Stomach (tissue), 4 donors: ENCODE data around the gene L1CAM.

Source experiments
- EP300 ChIP-seq: sonication (generic); formaldehyde crosslinking; IDR thresholded peaks from one replicate; pipeline ENCODE4 v1.6.1; 2017; ENCODE audit warnings: antibody characterized with exemption
- POLR2A ChIP-seq, 4 donors: fragments of 450-650 bp; IDR thresholded peaks; one replicate each; pipeline ENCODE4 v1.6.1; 2016; ENCODE audit warnings: antibody characterized with exemption in 4 of 4, control low read depth in 2 of 4, mild to moderate bottlenecking in 1 of 4, moderate library complexity in 1 of 4
- POLR2AphosphoS5 ChIP-seq, 3 donors: sonication (generic); formaldehyde crosslinking; IDR thresholded peaks; one replicate each; pipeline ENCODE4 v1.6.1; 2016; ENCODE audit warnings: antibody characterized with exemption in 3 of 3
- TF ChIP-seq, protein P1 (sequence below), 7 experiments: fragments of 450-650 bp in 4 of 7; fragments of 200-600 bp in 3 of 7; sonication (generic) in 3 of 7; IDR thresholded peaks; one replicate each; pipeline ENCODE4 v1.5.1; 2016 to 2019; ENCODE audit warnings: antibody characterized with exemption in 7 of 7, control low read depth in 2 of 7, mild to moderate bottlenecking in 1 of 7

DNA sequence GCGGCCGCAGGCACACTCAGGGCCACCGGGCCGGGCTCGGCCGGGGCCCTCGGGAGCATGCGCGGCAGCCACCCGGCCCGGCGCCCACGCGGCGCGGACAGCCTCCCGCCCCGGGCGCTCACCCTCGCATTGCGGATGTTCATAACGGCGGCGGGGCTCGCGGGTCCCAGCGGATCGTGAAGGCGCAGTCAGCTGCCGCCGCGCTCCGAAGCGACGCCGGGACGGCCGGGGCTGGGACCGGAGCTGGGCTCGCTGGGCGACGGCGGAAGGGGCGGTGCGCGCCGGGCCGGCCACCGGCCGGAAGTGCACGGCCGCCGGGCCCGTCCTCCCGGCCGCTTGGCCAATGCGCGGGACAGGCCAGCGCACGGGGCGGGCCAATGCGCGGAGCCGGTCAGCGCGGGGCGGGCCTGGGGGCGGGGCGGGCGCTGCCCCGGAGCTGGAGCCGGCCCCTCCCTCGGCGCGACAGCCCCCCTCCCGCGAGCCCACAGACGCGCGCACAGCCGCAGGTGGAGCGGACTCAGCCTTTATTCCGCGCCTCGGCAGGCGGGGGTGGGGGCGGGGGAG lies 48.9 kb upstream of the L1CAM start, which contains the start of gene NAA10:
- TF ChIP-seq, protein P1, sequence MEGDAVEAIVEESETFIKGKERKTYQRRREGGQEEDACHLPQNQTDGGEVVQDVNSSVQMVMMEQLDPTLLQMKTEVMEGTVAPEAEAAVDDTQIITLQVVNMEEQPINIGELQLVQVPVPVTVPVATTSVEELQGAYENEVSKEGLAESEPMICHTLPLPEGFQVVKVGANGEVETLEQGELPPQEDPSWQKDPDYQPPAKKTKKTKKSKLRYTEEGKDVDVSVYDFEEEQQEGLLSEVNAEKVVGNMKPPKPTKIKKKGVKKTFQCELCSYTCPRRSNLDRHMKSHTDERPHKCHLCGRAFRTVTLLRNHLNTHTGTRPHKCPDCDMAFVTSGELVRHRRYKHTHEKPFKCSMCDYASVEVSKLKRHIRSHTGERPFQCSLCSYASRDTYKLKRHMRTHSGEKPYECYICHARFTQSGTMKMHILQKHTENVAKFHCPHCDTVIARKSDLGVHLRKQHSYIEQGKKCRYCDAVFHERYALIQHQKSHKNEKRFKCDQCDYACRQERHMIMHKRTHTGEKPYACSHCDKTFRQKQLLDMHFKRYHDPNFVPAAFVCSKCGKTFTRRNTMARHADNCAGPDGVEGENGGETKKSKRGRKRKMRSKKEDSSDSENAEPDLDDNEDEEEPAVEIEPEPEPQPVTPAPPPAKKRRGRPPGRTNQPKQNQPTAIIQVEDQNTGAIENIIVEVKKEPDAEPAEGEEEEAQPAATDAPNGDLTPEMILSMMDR (IDR thresholded peaks at IDR 0.05): no peak
- TF ChIP-seq POLR2AphosphoS5 (IDR thresholded peaks at IDR 0.05) (no peak), POLR2A (IDR thresholded peaks at IDR 0.05) (no peak), EP300 (no peak)
